ENCODE data around the gene GYPC.

The GYPC gene

DNA sequence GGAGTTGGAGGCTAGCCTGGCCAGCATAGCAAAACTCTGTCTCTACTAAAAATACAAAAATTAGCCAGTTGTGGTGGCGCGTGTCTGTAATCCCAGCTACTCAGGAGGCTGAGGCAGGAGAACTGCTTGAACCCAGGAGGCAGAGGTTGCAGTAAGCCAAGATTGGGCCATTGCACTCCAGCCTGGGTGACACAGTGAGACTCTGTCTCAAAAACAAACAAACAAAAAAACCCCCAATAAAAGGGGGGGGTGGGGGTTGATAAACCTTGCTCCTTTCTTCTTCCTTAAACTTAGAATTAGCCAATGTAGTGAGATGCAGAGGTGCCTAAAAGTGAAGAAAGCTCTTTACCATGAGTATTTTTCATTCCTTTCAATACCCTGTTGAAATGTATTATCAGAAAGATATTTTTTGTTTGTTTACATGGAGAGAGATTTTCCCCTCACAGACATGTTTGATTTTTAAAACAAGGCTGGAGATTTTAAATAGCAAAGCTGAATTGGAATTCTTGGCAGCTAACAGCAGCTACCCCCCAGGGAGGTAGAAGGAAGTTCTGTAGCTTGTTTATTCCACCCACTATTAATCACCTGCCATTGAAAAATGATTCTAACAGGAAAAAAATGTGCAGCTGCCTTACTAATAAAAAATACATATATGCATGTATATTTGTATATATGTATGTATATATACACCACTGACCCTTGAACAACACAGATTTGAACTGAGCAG, 48.6 kb downstream of the GYPC start:
- no peaks in the 10 kb centered on the region for H3K9me3 ChIP-seq (ENCODE audit: insufficient read depth, low read depth, low read length)
- H3K4me2 ChIP-seq (ENCODE audit: low read depth, low read length, poor library complexity, severe bottlenecking): no peak overlapping the region
- H3K4me1 ChIP-seq (ENCODE audit: insufficient read depth, low read length, poor library complexity, severe bottlenecking): no peaks in the 10 kb centered on the region
- H3K79me2 ChIP-seq (ENCODE audit: insufficient read depth, low read length): no peaks in the 10 kb centered on the region
- no peak overlapping the region for H3K9ac ChIP-seq (ENCODE audit: low read depth, low read length, poor library complexity, severe bottlenecking)
- H2AFZ ChIP-seq (ENCODE audit: low read length): no peak overlapping the region
- no peaks in the 10 kb centered on the region for H3K9me2 ChIP-seq (replicated peaks; ENCODE audit: low read depth, low read length)
- no peak overlapping the region for H3K4me3 ChIP-seq (ENCODE audit: low read length, poor library complexity, severe bottlenecking)
- no peaks in the 10 kb centered on the region for H3K36me3 ChIP-seq (ENCODE audit: insufficient read depth, low read length)
- no peaks in the 10 kb centered on the region for H3K27me3 ChIP-seq (ENCODE audit: insufficient read depth, low read length, poor library complexity, severe bottlenecking)
- TF ChIP-seq, protein P1, sequence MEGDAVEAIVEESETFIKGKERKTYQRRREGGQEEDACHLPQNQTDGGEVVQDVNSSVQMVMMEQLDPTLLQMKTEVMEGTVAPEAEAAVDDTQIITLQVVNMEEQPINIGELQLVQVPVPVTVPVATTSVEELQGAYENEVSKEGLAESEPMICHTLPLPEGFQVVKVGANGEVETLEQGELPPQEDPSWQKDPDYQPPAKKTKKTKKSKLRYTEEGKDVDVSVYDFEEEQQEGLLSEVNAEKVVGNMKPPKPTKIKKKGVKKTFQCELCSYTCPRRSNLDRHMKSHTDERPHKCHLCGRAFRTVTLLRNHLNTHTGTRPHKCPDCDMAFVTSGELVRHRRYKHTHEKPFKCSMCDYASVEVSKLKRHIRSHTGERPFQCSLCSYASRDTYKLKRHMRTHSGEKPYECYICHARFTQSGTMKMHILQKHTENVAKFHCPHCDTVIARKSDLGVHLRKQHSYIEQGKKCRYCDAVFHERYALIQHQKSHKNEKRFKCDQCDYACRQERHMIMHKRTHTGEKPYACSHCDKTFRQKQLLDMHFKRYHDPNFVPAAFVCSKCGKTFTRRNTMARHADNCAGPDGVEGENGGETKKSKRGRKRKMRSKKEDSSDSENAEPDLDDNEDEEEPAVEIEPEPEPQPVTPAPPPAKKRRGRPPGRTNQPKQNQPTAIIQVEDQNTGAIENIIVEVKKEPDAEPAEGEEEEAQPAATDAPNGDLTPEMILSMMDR (conservative IDR thresholded peaks at IDR 0.05; ENCODE audit: low read length): no peak
- TF ChIP-seq EZH2phosphoT487 (IDR thresholded peaks at IDR 0.05; ENCODE audit: borderline replicate concordance): no peak
- no peaks in the 10 kb centered on the region for H3F3A ChIP-seq (ENCODE audit: low read depth)
- H4K20me1 ChIP-seq (ENCODE audit: insufficient read depth, low read length, poor library complexity, severe bottlenecking): no peaks in the 10 kb centered on the region

DNA sequence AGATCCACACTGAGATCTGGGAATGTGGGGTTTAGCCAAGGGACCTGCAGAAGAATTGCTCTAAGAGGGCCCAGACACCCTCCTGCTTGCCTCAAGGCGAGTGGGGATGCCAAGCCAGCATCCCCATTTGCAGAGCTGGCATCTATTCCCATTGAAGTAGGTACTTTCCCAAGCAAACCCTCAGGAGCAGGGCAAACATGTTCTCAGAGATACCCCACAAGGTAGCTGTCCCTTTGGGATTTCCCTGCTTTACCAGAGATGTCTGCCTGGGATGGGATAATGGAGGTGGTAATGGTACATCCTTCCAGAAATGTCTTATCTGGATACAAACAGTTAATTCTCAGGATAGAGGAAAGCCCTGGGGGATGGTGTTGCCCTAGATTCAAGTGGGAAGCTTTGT, 51.2 kb downstream of the GYPC start:
- no peak overlapping the region for H2AFZ ChIP-seq (ENCODE audit: low read length)
- H4K20me1 ChIP-seq (ENCODE audit: insufficient read depth, low read length, poor library complexity, severe bottlenecking): no peaks in the 10 kb centered on the region
- no peaks in the 10 kb centered on the region for H3K9me2 ChIP-seq (replicated peaks; ENCODE audit: low read depth, low read length)
- no peaks in the 10 kb centered on the region for H3F3A ChIP-seq (ENCODE audit: low read depth)
- no peaks in the 10 kb centered on the region for H3K27me3 ChIP-seq (ENCODE audit: insufficient read depth, low read length, poor library complexity, severe bottlenecking)
- no peak overlapping the region for H3K4me3 ChIP-seq (ENCODE audit: low read length, poor library complexity, severe bottlenecking)
- H3K4me1 ChIP-seq (ENCODE audit: insufficient read depth, low read length, poor library complexity, severe bottlenecking): no peaks in the 10 kb centered on the region
- TF ChIP-seq, protein P1 (conservative IDR thresholded peaks at IDR 0.05; ENCODE audit: low read length): no peak
- TF ChIP-seq EZH2phosphoT487 (IDR thresholded peaks at IDR 0.05; ENCODE audit: borderline replicate concordance): no peak
- no peak overlapping the region for H3K4me2 ChIP-seq (ENCODE audit: low read depth, low read length, poor library complexity, severe bottlenecking)
- no peak overlapping the region for H3K9ac ChIP-seq (ENCODE audit: low read depth, low read length, poor library complexity, severe bottlenecking)
- H3K36me3 ChIP-seq (ENCODE audit: insufficient read depth, low read length): no peaks in the 10 kb centered on the region
- no peaks in the 10 kb centered on the region for H3K9me3 ChIP-seq (ENCODE audit: insufficient read depth, low read depth, low read length)
- no peaks in the 10 kb centered on the region for H3K79me2 ChIP-seq (ENCODE audit: insufficient read depth, low read length)

DNA sequence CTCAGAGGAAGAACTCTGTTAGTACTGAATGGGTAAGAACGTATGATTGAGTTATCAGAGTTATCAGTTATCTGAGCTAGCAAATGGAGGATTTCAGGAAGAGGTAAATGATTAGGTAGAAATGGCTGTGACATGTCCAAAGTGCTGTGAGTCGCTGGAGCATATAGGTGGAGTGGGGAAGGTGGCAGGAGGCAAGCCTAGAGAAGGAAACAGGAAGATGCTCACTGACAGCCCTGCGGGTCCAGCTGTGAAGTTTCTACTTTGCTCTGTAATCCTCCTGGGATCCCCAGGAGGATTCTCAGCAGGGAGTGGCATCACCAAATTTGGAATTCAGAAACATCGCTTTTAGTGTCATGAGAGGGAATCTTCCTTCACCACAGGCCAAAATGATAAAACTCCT, 52.0 kb downstream of the GYPC start:
- Histone ChIP-seq H3K4me3 (ENCODE audit: low read length, poor library complexity, severe bottlenecking) (no peak overlapping the region), H3K9ac (ENCODE audit: low read depth, low read length, poor library complexity, severe bottlenecking) (no peak overlapping the region), H3K9me3 (ENCODE audit: insufficient read depth, low read depth, low read length) (no peaks in the 10 kb centered on the region), H3K4me2 (ENCODE audit: low read depth, low read length, poor library complexity, severe bottlenecking) (no peak overlapping the region), H3K36me3 (ENCODE audit: insufficient read depth, low read length) (no peaks in the 10 kb centered on the region), H3K79me2 (ENCODE audit: insufficient read depth, low read length) (no peaks in the 10 kb centered on the region), H4K20me1 (ENCODE audit: insufficient read depth, low read length, poor library complexity, severe bottlenecking) (no peaks in the 10 kb centered on the region), H3F3A (ENCODE audit: low read depth) (no peaks in the 10 kb centered on the region), H3K27me3 (ENCODE audit: insufficient read depth, low read length, poor library complexity, severe bottlenecking) (no peaks in the 10 kb centered on the region), H3K9me2 (replicated peaks; ENCODE audit: low read depth, low read length) (no peaks in the 10 kb centered on the region; the same call in 1 of the 2 replicates), H2AFZ (ENCODE audit: low read length) (no peak overlapping the region), H3K4me1 (ENCODE audit: insufficient read depth, low read length, poor library complexity, severe bottlenecking) (no peaks in the 10 kb centered on the region)
- TF ChIP-seq EZH2phosphoT487 (IDR thresholded peaks at IDR 0.05; ENCODE audit: borderline replicate concordance): no peak
- TF ChIP-seq, protein P1 (conservative IDR thresholded peaks at IDR 0.05; ENCODE audit: low read length): no peak
